22Rv1 (cell line): ENCODE results near the gene ALDH7A1.

ENCODE experiments used
- CTCF ChIP-seq: fragments of 450-650 bp; IDR thresholded peaks from 2 replicates; pipeline ENCODE4 v1.5.1; 2017; ENCODE audit warnings: mild to moderate bottlenecking
- ZFX ChIP-seq: fragments of 450-650 bp; IDR thresholded peaks from 2 replicates; pipeline ENCODE4 v1.6.1; 2017; ENCODE audit warnings: antibody characterized with exemption, borderline replicate concordance

- TF ChIP-seq CTCF = no peak
- no peak for TF ChIP-seq ZFX
Observed at GRCh38 chr5:126610160-126610559, 15.1 kb upstream of the ALDH7A1 start.
